ENCODE measurements around the gene C22orf23. TPM values are rescaled to one million over a fixed set of nuclear protein-coding genes. Genes with fewer than 3 reads are reported as not detected.
A peak's percentile ranks its signal among the peaks of the same experiment; 100 is the strongest.

The C22orf23 gene
- total RNA-seq, 2 experiments from 2014 or later, result not detected

DNA sequence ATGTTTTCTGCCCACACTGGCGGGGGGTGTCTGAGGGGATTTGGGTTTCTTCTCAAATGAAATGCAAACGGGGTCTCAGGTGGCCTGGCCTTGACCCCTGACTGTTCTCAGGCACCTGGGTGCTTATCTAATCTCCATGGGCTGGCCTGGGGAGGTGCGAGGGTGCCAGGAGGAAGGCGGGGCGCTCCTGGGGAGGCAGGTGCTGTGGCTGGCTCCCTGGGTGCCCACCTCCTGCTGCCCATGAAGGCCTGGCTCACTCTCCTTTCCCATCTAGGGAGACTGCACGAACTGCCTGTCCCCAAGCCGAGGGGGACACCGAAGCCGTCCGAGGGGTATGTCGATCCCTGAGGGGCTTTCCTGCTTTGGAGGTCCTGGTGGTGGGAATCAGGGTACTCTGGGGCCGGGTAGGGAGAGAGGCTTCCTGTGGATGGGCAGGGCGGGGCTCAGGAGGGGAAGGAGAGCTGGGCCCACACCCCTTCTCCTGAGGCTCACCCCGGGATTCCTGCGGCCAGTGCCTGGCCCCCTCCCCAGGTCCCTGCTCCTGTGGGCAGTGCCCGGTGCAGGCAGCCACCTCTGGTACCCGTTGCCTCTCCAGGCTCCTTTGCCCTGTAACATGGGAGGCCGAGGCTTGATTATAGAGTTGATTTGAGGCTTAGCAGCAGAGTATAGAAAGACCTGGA is 28.9 kb downstream of the C22orf23 start:
- intact Hi-C loops (cut with micrococcal nuclease), result no loop called here
- DNase-seq, result no peak
- TF ChIP-seq, protein P1, sequence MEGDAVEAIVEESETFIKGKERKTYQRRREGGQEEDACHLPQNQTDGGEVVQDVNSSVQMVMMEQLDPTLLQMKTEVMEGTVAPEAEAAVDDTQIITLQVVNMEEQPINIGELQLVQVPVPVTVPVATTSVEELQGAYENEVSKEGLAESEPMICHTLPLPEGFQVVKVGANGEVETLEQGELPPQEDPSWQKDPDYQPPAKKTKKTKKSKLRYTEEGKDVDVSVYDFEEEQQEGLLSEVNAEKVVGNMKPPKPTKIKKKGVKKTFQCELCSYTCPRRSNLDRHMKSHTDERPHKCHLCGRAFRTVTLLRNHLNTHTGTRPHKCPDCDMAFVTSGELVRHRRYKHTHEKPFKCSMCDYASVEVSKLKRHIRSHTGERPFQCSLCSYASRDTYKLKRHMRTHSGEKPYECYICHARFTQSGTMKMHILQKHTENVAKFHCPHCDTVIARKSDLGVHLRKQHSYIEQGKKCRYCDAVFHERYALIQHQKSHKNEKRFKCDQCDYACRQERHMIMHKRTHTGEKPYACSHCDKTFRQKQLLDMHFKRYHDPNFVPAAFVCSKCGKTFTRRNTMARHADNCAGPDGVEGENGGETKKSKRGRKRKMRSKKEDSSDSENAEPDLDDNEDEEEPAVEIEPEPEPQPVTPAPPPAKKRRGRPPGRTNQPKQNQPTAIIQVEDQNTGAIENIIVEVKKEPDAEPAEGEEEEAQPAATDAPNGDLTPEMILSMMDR (IDR thresholded peaks at IDR 0.05), result no peak
- Mint-ChIP-seq H3K4me3 (no peak overlapping the region), H3K4me1 (ENCODE audit: low read depth) (peaks cover 5% of the 10 kb centered on the region), H3K9me3 (no peaks in the 10 kb centered on the region), H3K27me3 (no peaks in the 10 kb centered on the region), H3K36me3 (ENCODE audit: low read depth) (no peaks in the 10 kb centered on the region), H3K27ac (no peak overlapping the region)
- ChIA-PET POLR2A (interaction anchor here (1.0 kb wide), 1 partner anchor 8 kb away, joined by 4 read pairs; no protein-coding TSS in a partner anchor), CTCF (interaction anchor here (1.9 kb wide), 1 partner anchor 10 kb away, joined by 5 read pairs; no protein-coding TSS in a partner anchor)
- no peak for ATAC-seq

DNA sequence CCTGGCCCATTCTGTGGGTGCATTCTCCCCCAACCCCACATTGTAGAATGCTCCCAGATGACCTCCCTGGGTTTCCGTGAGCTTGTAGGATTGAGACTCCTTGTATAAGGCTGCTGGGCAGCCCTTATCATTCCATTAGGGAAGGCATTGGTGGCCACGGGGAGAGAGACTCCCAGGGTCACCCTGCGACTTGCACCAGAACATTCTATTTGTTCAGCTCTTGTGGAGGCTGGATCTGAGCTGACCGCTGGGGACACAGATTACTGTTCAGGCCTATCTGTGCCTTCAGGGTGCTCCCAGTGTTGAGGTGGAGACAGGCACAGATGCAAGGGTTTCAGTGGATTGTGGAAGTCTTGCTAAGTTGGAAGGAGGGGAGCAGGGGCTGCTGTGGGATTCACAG is 29.5 kb downstream of the C22orf23 start:
- intact Hi-C loops (cut with micrococcal nuclease), result no loop called here
- no peaks in the 10 kb centered on the region for H3K27me3 Mint-ChIP-seq
- no peaks in the 10 kb centered on the region for H3K9me3 Mint-ChIP-seq
- no peak for ATAC-seq
- TF ChIP-seq, protein P1 (IDR thresholded peaks at IDR 0.05), result no peak
- no peak overlapping the region for H3K27ac Mint-ChIP-seq
- H3K4me1 Mint-ChIP-seq (ENCODE audit: low read depth), result peaks cover 6% of the 10 kb centered on the region
- no peaks in the 10 kb centered on the region for H3K36me3 Mint-ChIP-seq (ENCODE audit: low read depth)
- H3K4me3 Mint-ChIP-seq, result no peak overlapping the region
- POLR2A ChIA-PET, result interaction anchor here (1.0 kb wide), 1 partner anchor 8 kb away, joined by 4 read pairs; no protein-coding TSS in a partner anchor
- CTCF ChIA-PET, result interaction anchor here (1.7 to 1.9 kb wide), 2 partner anchors 10 to 26 kb away, joined by 4 to 5 read pairs; no protein-coding TSS in a partner anchor
- no peak for DNase-seq

DNA sequence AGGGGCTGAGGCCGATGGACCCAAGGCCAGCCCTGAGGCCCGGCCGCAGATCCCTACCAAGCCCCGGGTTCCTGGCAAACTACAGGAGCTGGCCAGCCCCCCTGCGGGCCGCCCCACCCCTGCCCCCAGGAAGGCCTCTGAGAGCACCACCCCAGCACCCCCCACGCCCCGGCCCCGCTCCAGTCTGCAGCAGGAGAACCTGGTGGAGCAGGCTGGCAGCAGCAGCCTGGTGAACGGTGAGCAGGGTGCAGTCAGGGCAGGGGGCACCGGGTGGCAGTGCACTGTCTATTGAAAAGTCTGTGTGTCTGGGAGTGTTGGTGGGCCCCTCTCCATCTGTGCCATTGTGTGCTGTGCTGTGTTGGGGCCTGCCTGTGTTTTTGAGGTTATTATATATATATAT is 31.2 kb downstream of the C22orf23 start:
- H3K36me3 Mint-ChIP-seq (ENCODE audit: low read depth), result no peaks in the 10 kb centered on the region

DNA sequence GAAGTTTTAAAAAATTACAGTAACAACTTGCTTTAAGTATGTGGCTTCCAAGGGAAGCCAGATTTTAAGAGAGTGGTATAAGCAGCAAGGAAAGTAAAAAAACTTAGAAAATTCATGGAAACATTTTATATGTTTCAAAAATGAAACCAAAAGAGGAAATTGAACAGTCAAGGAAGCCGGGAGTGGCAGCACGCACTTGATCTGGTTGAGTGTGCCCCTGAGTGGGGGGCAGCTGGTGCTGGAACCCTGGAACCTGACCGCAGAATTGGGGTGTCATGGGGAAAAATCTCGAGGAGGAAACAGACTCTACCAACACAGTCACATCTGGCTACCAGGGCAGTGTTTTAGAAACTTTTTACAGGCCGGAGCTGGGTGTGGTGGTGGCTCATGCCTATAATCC is 33.3 kb downstream of the C22orf23 start:
- H3K4me3 Mint-ChIP-seq, result no peak overlapping the region
- no peak for DNase-seq
- ChIA-PET POLR2A (no interaction called here), CTCF (interaction anchor here (1.3 kb wide), 1 partner anchor 13 kb away, joined by 4 read pairs; no protein-coding TSS in a partner anchor)
- H3K27ac Mint-ChIP-seq, result peak overlapping the region; percentile 72
- peaks cover 6% of the 10 kb centered on the region for H3K4me1 Mint-ChIP-seq (ENCODE audit: low read depth)
- H3K9me3 Mint-ChIP-seq, result no peaks in the 10 kb centered on the region
- H3K27me3 Mint-ChIP-seq, result no peaks in the 10 kb centered on the region
- intact Hi-C loops (cut with micrococcal nuclease), result no loop called here
- TF ChIP-seq, protein P1 (IDR thresholded peaks at IDR 0.05), result no peak
- no peak for ATAC-seq
- no peaks in the 10 kb centered on the region for H3K36me3 Mint-ChIP-seq (ENCODE audit: low read depth)

More for the DNA sequence above, 31.2 kb downstream of the C22orf23 start:
- DNase-seq (no peak), ATAC-seq (peak; percentile 73)
- Mint-ChIP-seq H3K27me3 (no peaks in the 10 kb centered on the region), H3K4me1 (ENCODE audit: low read depth) (peaks cover 6% of the 10 kb centered on the region), H3K9me3 (no peaks in the 10 kb centered on the region), H3K27ac (no peak overlapping the region), H3K4me3 (no peak overlapping the region)
- TF ChIP-seq, protein P1 (IDR thresholded peaks at IDR 0.05), result no peak
- POLR2A ChIA-PET, result no interaction called here
- intact Hi-C loops (cut with micrococcal nuclease), result no loop called here
- CTCF ChIA-PET, result interaction anchor here (1.7 kb wide), 1 partner anchor 25 kb away, joined by 4 read pairs; no protein-coding TSS in a partner anchor

DNA sequence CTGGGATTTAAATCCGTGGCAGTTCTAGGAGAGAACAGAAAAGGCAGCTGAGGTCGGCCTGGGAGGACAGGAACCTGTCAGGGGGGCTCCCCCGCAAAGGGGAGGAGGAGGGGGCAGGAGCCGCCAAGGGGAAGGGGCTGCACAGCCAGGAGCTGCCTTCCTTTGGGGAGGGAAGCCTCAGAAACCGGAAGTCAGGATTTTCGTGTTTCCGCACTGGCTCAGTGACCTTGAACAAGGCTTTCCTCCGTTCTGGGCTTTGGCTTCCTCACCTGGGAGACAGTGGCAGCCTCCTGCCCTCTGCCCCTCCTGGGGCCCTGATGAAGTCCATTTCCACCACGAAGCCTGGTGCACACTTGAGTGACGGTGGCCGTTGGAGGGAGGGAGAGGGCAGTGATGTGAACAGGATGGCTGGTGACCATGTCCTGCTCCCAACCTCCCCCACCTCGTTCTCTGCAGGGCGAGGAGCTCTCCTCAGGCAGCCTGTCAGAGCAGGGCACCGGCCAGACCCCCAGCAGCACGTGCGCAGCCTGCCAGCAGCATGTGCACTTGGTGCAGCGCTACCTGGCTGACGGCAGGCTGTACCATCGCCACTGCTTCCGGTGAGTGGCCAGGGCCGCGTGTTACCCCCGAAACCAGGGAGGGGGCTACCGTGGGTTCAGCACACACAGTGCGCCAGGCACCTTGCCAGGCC is 34.7 kb downstream of the C22orf23 start:
- CTCF ChIA-PET, result interaction anchor here (1.2 to 1.3 kb wide), 2 partner anchors 15 to 103 kb away, joined by 4 read pairs; no protein-coding TSS in a partner anchor
- Mint-ChIP-seq H3K4me1 (ENCODE audit: low read depth) (peaks cover 6% of the 10 kb centered on the region), H3K27ac (peak overlapping the region; percentile 38), H3K36me3 (ENCODE audit: low read depth) (no peaks in the 10 kb centered on the region), H3K9me3 (no peaks in the 10 kb centered on the region), H3K27me3 (no peaks in the 10 kb centered on the region), H3K4me3 (no peak overlapping the region)
- intact Hi-C loops (cut with micrococcal nuclease), result no loop called here
- POLR2A ChIA-PET, result no interaction called here
- TF ChIP-seq, protein P1 (IDR thresholded peaks at IDR 0.05), result no peak
- ATAC-seq (no peak), DNase-seq (no peak)

All from activated CD8-positive, alpha-beta T cell treated with anti-CD3 and anti-CD28 coated beads for 36 hours (primary cell).